Measurements from ENCODE around the gene SVOP.

The SVOP gene

GRCh38 chr12:108930155-108930554 is 90.7 kb downstream of the SVOP start:
- no peak for DNase-seq

- DNase-seq: no peak
Observed at GRCh38 chr12:108928695-108929094, 92.2 kb downstream of the SVOP start.

- no peak for DNase-seq
Observed at GRCh38 chr12:108922918-108923317, 98.0 kb downstream of the SVOP start.

DNA sequence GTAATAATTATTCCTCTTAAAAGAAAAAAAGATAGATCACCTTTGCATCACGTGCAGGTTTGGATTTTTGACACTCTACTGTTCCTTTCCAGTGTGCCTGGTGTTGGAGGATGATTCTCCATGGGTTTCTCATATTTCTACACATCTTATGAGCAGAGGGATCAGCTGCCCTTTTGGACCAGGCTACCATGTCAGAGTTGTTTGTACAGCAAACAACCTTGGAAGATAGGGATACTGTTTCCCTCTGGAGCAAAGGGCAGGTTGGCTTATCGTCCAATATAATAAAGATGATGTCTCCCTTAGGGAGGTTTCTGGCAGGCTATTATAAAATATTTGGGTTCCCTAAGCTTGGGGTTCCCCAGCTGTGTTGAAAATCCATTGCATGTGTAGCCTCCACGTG is 98.9 kb downstream of the SVOP start:
- no peak for DNase-seq

GRCh38 chr12:108918960-108919642 is 101.8 kb downstream of the SVOP start:
- no peak for DNase-seq

GRCh38 chr12:108918206-108918605 is 102.7 kb downstream of the SVOP start:
- DNase-seq: no peak

DNA sequence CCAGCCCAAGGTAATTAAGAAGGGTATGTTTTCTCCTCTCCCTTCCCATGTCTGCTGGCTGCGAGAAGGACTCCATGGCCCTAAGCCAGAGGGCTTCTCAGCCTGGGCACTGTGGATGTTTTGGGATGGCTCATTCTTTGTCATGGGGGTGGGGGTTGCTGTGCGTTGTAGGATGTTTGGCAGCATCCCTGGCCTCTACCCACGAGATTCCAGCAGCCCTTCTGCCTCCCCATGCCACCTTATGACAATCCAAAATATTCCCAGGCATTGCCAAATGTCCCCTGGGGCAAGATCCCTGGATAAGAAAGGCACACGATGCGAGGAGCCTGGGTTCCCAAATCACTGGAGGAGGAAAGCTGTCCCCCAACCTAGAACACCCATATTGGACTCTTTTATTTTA is 104.5 kb downstream of the SVOP start:
- DNase-seq: no peak

GRCh38 chr12:108915632-108916133 is 105.2 kb downstream of the SVOP start:
- DNase-seq: no peak

DNA sequence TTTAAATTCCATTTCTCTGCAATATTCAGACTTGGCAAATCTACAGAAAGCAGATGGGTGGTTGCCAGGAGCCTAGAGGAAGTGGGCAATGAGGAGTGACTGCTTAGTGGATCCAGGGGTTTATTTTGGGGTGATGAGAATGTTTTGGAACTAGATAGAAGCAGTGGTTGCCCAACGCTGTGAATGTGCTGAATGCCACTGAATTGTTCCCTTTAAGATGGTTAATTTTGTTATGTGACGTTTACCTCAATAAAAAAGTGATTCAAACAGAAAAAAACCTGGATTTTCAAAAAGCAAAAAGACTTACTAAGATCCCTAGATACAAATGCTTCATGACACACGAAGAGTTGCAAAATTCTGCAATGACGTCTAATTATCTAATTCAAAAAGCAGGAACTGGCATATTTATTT is 106.7 kb downstream of the SVOP start:
- no peak for DNase-seq

DNA sequence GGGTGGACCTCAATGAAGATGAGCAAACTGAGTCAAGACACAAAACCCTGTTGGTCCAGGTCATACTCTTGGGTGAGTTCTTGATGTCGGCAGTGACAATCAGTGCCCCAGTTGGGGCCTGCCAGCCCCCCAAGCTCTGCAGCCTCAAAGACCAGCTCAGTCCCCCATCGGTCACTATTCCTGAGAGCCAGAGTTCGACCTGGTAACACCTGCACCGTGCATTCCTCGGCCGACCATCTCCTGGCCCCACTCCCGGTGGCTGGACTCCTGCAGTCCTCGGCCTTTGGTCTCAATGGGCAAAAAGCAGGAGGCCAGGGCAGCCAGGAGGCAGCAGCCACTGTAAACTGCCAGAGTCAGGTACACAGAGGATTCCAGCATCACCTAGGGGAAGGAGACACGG is 108.5 kb downstream of the SVOP start:
- no peak for DNase-seq

GRCh38 chr12:108911915-108912314 is 109.0 kb downstream of the SVOP start:
- no peak for DNase-seq

DNA sequence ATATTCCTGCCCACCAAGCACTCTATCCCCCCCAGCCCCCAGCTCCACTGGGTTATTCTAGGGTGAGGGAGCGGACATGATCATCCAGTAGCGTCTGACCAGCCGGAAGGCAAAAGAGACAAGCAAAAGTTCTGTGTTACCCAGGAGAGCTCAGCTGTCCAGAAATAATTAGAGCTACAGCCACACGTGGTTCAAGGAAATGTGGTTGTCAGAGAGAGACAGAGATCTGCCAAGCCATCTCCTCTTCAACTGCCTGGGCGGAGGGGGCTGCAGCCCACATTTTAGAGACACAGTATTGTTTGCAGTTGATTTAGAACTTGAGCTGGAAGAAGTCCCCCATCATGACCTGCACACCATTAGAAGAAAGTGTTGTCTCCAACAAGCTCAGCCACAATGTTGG is 110.5 kb downstream of the SVOP start:
- no peak for DNase-seq

DNA sequence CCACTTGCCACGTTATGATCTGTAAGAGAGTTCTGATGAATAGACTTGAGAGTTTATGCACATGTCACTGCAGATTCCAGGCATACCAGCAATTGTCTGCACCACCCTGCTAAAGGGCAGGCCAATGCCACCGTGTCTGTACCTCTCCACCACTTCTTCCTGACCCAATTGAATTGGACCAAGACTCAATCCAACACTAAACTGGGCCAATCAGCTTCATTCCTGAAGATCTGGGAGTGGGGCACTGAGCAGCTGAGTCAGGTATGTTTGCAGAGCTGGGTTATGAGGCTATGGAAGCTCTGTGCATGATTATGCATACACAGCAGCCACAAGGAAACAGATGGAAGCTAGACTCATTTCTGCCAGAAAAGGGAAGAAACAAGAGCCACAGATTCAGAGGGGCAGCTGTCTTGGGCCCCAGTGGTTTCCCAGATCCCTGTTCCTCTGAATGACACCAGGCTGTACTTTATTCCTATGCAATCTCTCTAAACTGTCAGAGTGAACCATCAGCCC is 113.0 kb downstream of the SVOP start:
- DNase-seq: no peak

- no peak for DNase-seq
Observed at GRCh38 chr12:108906971-108907370, 113.9 kb downstream of the SVOP start.

- DNase-seq: no peak
Observed at GRCh38 chr12:108905725-108906124, 115.1 kb downstream of the SVOP start.

DNA sequence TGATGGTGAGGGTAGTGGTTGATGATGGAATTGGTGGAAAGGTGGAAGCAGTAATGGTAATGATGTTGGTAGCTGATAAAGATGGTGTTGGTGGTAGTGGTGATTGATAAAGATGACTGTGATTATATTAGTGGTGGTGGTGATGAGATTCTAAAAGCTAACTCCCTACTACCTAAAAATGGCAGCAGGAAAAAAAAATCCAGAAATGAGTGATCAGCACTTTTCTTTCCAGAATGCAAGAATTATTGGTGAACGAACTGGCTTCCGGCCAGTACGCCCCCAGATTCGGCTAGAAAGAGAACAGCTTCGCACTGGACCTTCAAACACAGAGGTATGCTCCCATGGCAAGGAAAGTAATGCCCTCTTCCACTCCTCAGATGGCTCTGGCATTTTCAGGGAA is 121.7 kb downstream of the SVOP start:
- DNase-seq: no peak

- no peak for DNase-seq
Observed at GRCh38 chr12:108896817-108897216, 124.1 kb downstream of the SVOP start.

GRCh38 chr12:108896336-108896735 is 124.5 kb downstream of the SVOP start:
- DNase-seq: no peak

DNA sequence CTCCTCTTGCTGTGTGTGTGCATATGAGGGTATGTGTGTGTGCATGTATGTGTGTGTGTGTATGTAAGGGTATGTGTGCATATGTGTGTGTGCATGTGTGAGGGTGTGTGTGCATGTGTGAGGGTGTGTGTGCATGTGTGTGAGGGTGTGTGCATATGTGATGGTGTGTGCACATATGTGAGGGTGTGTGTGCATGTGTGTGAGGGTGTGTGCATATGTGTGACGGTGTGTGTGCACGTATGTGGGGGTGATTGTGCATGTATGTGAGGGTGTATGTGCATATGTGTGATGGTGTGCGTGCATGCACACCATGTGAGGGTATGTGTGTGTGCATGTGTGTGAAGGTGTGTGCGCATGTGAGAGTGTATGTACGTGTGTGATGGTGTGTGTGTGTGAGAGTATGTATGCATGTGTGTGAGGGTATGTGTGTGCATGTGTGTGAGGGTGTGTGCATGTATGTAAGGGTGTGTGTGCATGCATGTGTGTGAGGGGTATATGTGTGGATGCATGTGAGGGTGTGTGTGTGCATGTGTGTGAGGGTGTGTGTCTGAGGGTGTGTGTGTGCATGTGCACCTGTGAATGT is 125.6 kb downstream of the SVOP start:
- no peak for DNase-seq

- no peak for DNase-seq
Observed at GRCh38 chr12:108890208-108890607, 130.7 kb downstream of the SVOP start.

DNA sequence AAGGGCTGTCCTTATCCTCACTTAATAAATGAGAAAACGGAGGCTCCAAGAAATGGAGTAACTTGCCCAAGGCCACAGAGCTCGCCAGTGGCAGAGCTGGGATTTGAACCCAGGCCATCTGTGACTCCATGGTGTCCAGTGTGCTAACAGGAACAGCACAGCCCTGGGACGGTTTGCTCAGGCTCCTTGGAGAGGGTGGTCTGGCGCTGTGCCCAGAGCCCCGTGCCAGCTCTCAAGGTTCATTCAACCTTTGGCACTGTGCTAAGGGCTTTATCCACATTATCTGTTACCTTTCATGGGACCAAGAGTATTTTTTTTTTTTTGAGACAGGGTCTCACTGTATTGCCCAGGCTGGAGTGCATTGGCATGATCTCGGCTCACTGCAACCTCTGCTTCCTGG is 132.8 kb downstream of the SVOP start:
- DNase-seq: no peak

GRCh38 chr12:108886873-108887629 is 133.8 kb downstream of the SVOP start:
- no peak for DNase-seq

GRCh38 chr12:108884116-108885012 is 136.5 kb downstream of the SVOP start:
- DNase-seq: no peak

Data from activated gamma-delta T cell (primary cell).